ENCODE results near the gene MTG1.

The MTG1 gene

DNA sequence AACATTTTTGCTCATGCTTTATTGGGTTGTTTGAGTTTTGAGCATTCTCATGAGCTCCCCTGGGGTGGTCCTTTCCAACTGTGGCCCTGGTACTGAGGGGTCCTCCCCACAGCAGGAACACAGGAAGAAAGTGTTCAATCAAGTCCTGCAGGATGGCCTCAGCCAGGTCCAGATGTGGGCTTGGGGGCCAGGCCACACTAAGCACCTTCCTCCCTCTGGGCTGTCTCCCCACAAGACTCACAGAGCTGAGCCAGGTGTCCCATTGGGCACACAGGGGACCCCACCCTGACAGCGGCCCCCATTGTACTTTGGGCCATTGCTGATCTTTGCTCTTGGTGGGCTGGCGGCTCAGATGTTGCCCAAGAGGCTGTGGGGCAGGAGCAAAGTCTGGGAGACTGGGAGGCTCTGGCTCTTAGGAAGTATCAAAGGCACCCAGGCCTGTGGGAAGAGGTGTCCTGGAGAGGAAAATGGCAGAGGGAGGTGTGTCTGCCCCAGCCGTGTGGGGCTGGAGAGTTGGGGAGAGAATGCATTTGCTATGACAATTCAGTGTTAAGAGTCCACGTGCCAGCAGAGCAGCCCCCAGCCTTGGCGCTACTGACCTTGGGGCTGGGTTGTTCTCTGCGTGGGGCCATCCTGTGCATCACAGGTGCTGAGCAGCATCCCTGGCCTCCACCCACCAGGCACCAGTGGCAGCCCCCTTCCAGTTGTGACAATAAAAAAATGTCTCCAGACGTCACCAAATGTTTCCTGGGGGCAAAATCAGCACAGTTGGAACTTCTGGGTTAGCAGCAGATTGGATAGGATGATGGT lies 77.5 kb downstream of the MTG1 start:
- DNase-seq, result no peak

Measured in NCI-H2107 (cell line).